Smooth muscle cell (in vitro differentiated cells): ENCODE measurements around the gene PIK3C3. TPM values are rescaled to one million over a fixed set of nuclear protein-coding genes. Genes with fewer than 3 reads are reported as not detected.

ENCODE experiments used
- DNase-seq: peaks from one replicate; lab custom pipeline; 2025; ENCODE audit not compliant: unreplicated experiment; lab: John Stamatoyannopoulos, UW
- H2AFZ ChIP-seq: fragments of 200-600 bp; sonication (generic); 2 replicates; pipeline ENCODE4 v1.6.0; 2016; ENCODE audit warnings: antibody characterized with exemption, low read depth, mild to moderate bottlenecking
- H3F3A ChIP-seq: fragments of 200-600 bp; sonication (generic); 2 replicates; pipeline ENCODE4 v1.6.0; 2017; ENCODE audit warnings: antibody characterized with exemption, low read depth
- H3K27ac ChIP-seq: fragments of 200-600 bp; sonication (generic); 2 replicates; pipeline ENCODE4 v1.5.1; 2016; ENCODE audit warnings: low read depth, mild to moderate bottlenecking
- H3K27me3 ChIP-seq: fragments of 200-600 bp; sonication (generic); 2 replicates; pipeline ENCODE4 v1.6.1; 2016; ENCODE audit warnings: low read depth, mild to moderate bottlenecking
- H3K36me3 ChIP-seq: fragments of 200-600 bp; sonication (generic); 2 replicates; pipeline ENCODE4 v1.5.1; 2016; ENCODE audit warnings: low read depth
- H3K4me1 ChIP-seq: fragments of 200-600 bp; sonication (generic); 2 replicates; pipeline ENCODE4 v1.5.1; 2016; ENCODE audit warnings: low read depth
- H3K4me2 ChIP-seq: fragments of 200-600 bp; sonication (generic); 2 replicates; pipeline ENCODE4 v1.6.0; 2016; ENCODE audit warnings: mild to moderate bottlenecking
- H3K4me3 ChIP-seq: fragments of 200-600 bp; sonication (generic); 2 replicates; pipeline ENCODE4 v1.5.1; 2016; ENCODE audit warnings: mild to moderate bottlenecking
- H3K79me2 ChIP-seq: fragments of 200-600 bp; sonication (generic); 2 replicates; pipeline ENCODE4 v1.6.0; 2016; ENCODE audit warnings: low read depth, mild to moderate bottlenecking
- H3K9ac ChIP-seq: fragments of 200-600 bp; sonication (generic); 2 replicates; pipeline ENCODE4 v1.6.0; 2016; ENCODE audit warnings: low read depth
- H3K9me3 ChIP-seq: fragments of 200-600 bp; sonication (generic); replicated peaks from 2 replicates; pipeline ENCODE4 v1.5.1; 2016; ENCODE audit warnings: low read depth
- H4K20me1 ChIP-seq: fragments of 200-600 bp; sonication (generic); 2 replicates; pipeline ENCODE4 v1.6.0; 2016; ENCODE audit warnings: low read depth
- CTCF ChIP-seq: fragments of 200-600 bp; sonication (generic); IDR thresholded peaks from 2 replicates; pipeline ENCODE4 v1.5.1; 2017; ENCODE audit warnings: borderline replicate concordance, mild to moderate bottlenecking, antibody characterized with exemption; ENCODE audit not compliant: insufficient read depth, poor library complexity, severe bottlenecking
- WGBS: methylation state at CpG from one replicate; pipeline ENCODE4 v1.1.7; 2016; ENCODE audit warnings: low lambda C conversion rate; 5-methylcytosine and 5-hydroxymethylcytosine counted together
- polyA plus RNA-seq: library from polyadenylated mRNA; unstranded; fragments of >200 nt; fragmentation: Nextera tagmentation; extraction: Ambion mirVana; gene quantifications from 2 replicates; pipeline ENCODE4 v1.2.1, GENCODE V29; 2016
- total RNA-seq: library from RNA; depleted of rRNA; stranded (reverse); fragments of >200 nt; gene quantifications from 2 replicates; pipeline ENCODE4 v1.2.3, GENCODE V29; 2014

The PIK3C3 gene
- total and polyA plus RNA-seq, 2 experiments from 2014 or later: 19.2 to 58.6 TPM

GRCh38 chr18:42051411-42051810, 96.4 kb downstream of the PIK3C3 start:
- TF ChIP-seq CTCF: no peak
- Histone ChIP-seq H3K9me3 (no peaks in the 10 kb centered on the region), H3F3A (peaks cover 17% of the 10 kb centered on the region), H3K27ac (peak overlapping the region; percentile 17), H3K27me3 (no peaks in the 10 kb centered on the region), H3K9ac (no peak overlapping the region), H3K79me2 (no peaks in the 10 kb centered on the region), H3K4me1 (peaks cover 20% of the 10 kb centered on the region), H3K36me3 (no peaks in the 10 kb centered on the region), H3K4me2 (no peak overlapping the region), H2AFZ (no peak overlapping the region), H4K20me1 (no peaks in the 10 kb centered on the region), H3K4me3 (no peak overlapping the region)
- DNase-seq: no peak

GRCh38 chr18:42052122-42052708, 97.2 kb downstream of the PIK3C3 start:
- no peak overlapping the region for H3K9ac ChIP-seq
- WGBS: 67% methylated on average over 3 of the region's 3 CpGs

GRCh38 chr18:42053188-42053781, 98.3 kb downstream of the PIK3C3 start:
- H2AFZ ChIP-seq: no peak overlapping the region
- TF ChIP-seq CTCF: peak; percentile 88
- H3K9me3 ChIP-seq: no peaks in the 10 kb centered on the region
- 19% methylated on average over 5 of the region's 5 CpGs for WGBS
- no peaks in the 10 kb centered on the region for H3K79me2 ChIP-seq
- H3K27ac ChIP-seq: no peak overlapping the region
- H3K4me1 ChIP-seq: peaks cover 7% of the 10 kb centered on the region
- H3K36me3 ChIP-seq: peaks cover 5% of the 10 kb centered on the region
- no peaks in the 10 kb centered on the region for H3K27me3 ChIP-seq
- peak; percentile 1 for DNase-seq
- peak overlapping the region; percentile 81 for H3K4me2 ChIP-seq
- no peak overlapping the region for H3K9ac ChIP-seq
- no peaks in the 10 kb centered on the region for H4K20me1 ChIP-seq
- no peaks in the 10 kb centered on the region for H3F3A ChIP-seq
- H3K4me3 ChIP-seq: peak overlapping the region; percentile 34

More at GRCh38 chr18:42052122-42052708, 97.2 kb downstream of the PIK3C3 start:
- TF ChIP-seq CTCF: peak; percentile 55
- H3K27me3 ChIP-seq: no peaks in the 10 kb centered on the region
- peaks cover 9% of the 10 kb centered on the region for H3F3A ChIP-seq
- no peaks in the 10 kb centered on the region for H4K20me1 ChIP-seq
- no peak overlapping the region for H3K4me2 ChIP-seq
- H3K9me3 ChIP-seq: no peaks in the 10 kb centered on the region
- H3K79me2 ChIP-seq: no peaks in the 10 kb centered on the region
- DNase-seq: no peak
- peaks cover 17% of the 10 kb centered on the region for H3K4me1 ChIP-seq
- no peaks in the 10 kb centered on the region for H3K36me3 ChIP-seq
- no peak overlapping the region for H3K4me3 ChIP-seq
- peak overlapping the region; percentile 10 for H3K27ac ChIP-seq
- no peak overlapping the region for H2AFZ ChIP-seq

- no peak for TF ChIP-seq CTCF
- no peak for DNase-seq
- Histone ChIP-seq H3K79me2 (no peaks in the 10 kb centered on the region), H3F3A (no peaks in the 10 kb centered on the region), H3K36me3 (peaks cover 6% of the 10 kb centered on the region), H3K4me2 (no peak overlapping the region), H4K20me1 (no peaks in the 10 kb centered on the region), H3K4me3 (no peak overlapping the region), H3K9ac (no peak overlapping the region), H3K27ac (no peak overlapping the region), H3K27me3 (no peaks in the 10 kb centered on the region), H3K4me1 (no peaks in the 10 kb centered on the region), H3K9me3 (no peaks in the 10 kb centered on the region), H2AFZ (no peak overlapping the region)
Measured at GRCh38 chr18:42064109-42064508, 109.1 kb downstream of the PIK3C3 start.
